Body of pancreas (tissue), 4 donors: ENCODE results near the gene NACC2. TPM values are rescaled to one million over a fixed set of nuclear protein-coding genes. Genes with fewer than 3 reads are reported as not detected.
A peak's percentile ranks its signal among the peaks of the same experiment; 100 is the strongest.

Source experiments
- ATAC-seq: fragments of 150-250 bp; one replicate; pipeline ENCODE4 v1.9.1; 2016
- DNase-seq, 4 donors: peaks; one replicate each; pipeline ENCODE4 v3.0.0-alpha.2; 2019
- H3K27ac ChIP-seq, 4 donors: fragments of 200-600 bp; sonication (generic); 1 replicate in 3 of 4; 2 replicates in 1 of 4; pipeline versions ENCODE4 v1.5.1 to v1.6.1; 2016 to 2019; ENCODE audit warnings: mild to moderate bottlenecking in 1 of 4, mixed read lengths in 1 of 4, moderate library complexity in 1 of 4
- H3K27me3 ChIP-seq, 2 donors: fragments of 200-600 bp; sonication (generic); one replicate each; pipeline ENCODE4 v1.6.0; 2016; ENCODE audit warnings: mild to moderate bottlenecking in 1 of 2
- H3K36me3 ChIP-seq, 2 donors: fragments of 200-600 bp; sonication (generic); replicated peaks in 1 of 2; 2 replicates each; pipeline ENCODE4 v1.5.1; 2016; ENCODE audit warnings: low read depth in 2 of 2; ENCODE audit not compliant: insufficient read depth in 1 of 2
- H3K4me1 ChIP-seq: fragments of 200-600 bp; sonication (generic); one replicate; pipeline ENCODE4 v1.6.0; 2016
- H3K4me3 ChIP-seq, 2 donors: fragments of 200-600 bp; sonication (generic); 1 replicate in 1 of 2; 2 replicates in 1 of 2; pipeline ENCODE4 v1.5.1; 2016 to 2019
- H3K9me3 ChIP-seq, 3 donors: fragments of 200-600 bp; sonication (generic); 1 replicate in 2 of 3; 2 replicates in 1 of 3; pipeline ENCODE4 v1.5.1; 2016
- CTCF ChIP-seq, 7 experiments: fragments of 450-650 bp in 4 of 7; fragments of 200-600 bp in 3 of 7; sonication (generic) in 3 of 7; IDR thresholded peaks; one replicate each; pipeline ENCODE4 v1.5.1; 2016 to 2019; ENCODE audit warnings: antibody characterized with exemption in 7 of 7
- POLR2A ChIP-seq, 3 donors: fragments of 450-650 bp; IDR thresholded peaks; one replicate each; pipeline ENCODE4 v1.6.1; 2016; ENCODE audit warnings: antibody characterized with exemption in 3 of 3, mild to moderate bottlenecking in 2 of 3
- WGBS, 2 donors: methylation state at CpG; one replicate each; pipeline ENCODE4 v1.1.5; 2017; 5-methylcytosine and 5-hydroxymethylcytosine counted together
- intact Hi-C: fragments of 100-400 bp; cut with DNase I; formaldehyde crosslinking; loops from one replicate; pipeline ENCODE4 v1.15.1; 2023
- total RNA-seq, 2 donors: library from RNA; depleted of rRNA; stranded (reverse); fragments of >200 nt; gene quantifications; one replicate each; pipeline ENCODE4 v1.1.0, GENCODE V29; 2016

Gene NACC2
- total RNA-seq, 2 donors from 2014 or later = 16.6 to 21.1 TPM

GRCh38 chr9:136047775-136048559, 47.1 kb downstream of the NACC2 start:
- WGBS, 2 donors = 88% methylated on average over 2 to 21 of the region's 21 CpGs
- no peaks in the 10 kb centered on the region for H3K9me3 ChIP-seq
- H3K27ac ChIP-seq = no peak overlapping the region
- no peaks in the 10 kb centered on the region for H3K27me3 ChIP-seq
- no peak for ATAC-seq
- no peak for TF ChIP-seq CTCF (IDR thresholded peaks at IDR 0.05)
- TF ChIP-seq POLR2A (IDR thresholded peaks at IDR 0.05) = no peak
- DNase-seq = no peak
- intact Hi-C loops = no loop called here
- H3K36me3 ChIP-seq = no peaks in the 10 kb centered on the region
- no peak overlapping the region for H3K4me3 ChIP-seq
- peaks cover 29% of the 10 kb centered on the region for H3K4me1 ChIP-seq

- intact Hi-C loops = no loop called here
- no peak for DNase-seq
- 88 to 97% methylated on average over 6 to 31 of the region's 31 CpGs for WGBS, 2 donors
- Histone ChIP-seq H3K9me3 (no peaks in the 10 kb centered on the region), H3K4me3 (no peak overlapping the region), H3K36me3 (no peaks in the 10 kb centered on the region), H3K4me1 (peaks cover 22% of the 10 kb centered on the region), H3K27me3 (no peaks in the 10 kb centered on the region), H3K27ac (no peak overlapping the region)
- ATAC-seq = no peak
- no peak for TF ChIP-seq CTCF (IDR thresholded peaks at IDR 0.05)
- no peak for TF ChIP-seq POLR2A (IDR thresholded peaks at IDR 0.05)
Observed at GRCh38 chr9:136047076-136047774, 47.9 kb downstream of the NACC2 start.

GRCh38 chr9:136046554-136046920, 48.6 kb downstream of the NACC2 start:
- 80 to 85% methylated on average over 12 to 14 of the region's 18 CpGs for WGBS, 2 donors
- Histone ChIP-seq H3K4me3 (no peak overlapping the region), H3K27me3 (no peaks in the 10 kb centered on the region), H3K9me3 (no peaks in the 10 kb centered on the region), H3K36me3 (no peaks in the 10 kb centered on the region), H3K4me1 (peaks cover 15% of the 10 kb centered on the region), H3K27ac (no peak overlapping the region)
- ATAC-seq = no peak
- DNase-seq = no peak
- intact Hi-C loops = no loop called here
- no peak for TF ChIP-seq POLR2A (IDR thresholded peaks at IDR 0.05)
- no peak for TF ChIP-seq CTCF (IDR thresholded peaks at IDR 0.05)

- intact Hi-C loops = no loop called here
- peak in 1 of 4 donors; percentile 43 for DNase-seq
- Histone ChIP-seq H3K36me3 (no peaks in the 10 kb centered on the region), H3K9me3 (no peaks in the 10 kb centered on the region), H3K27me3 (no peaks in the 10 kb centered on the region), H3K4me1 (peaks cover 8% of the 10 kb centered on the region), H3K4me3 (no peak overlapping the region), H3K27ac (no peak overlapping the region)
- WGBS, 2 donors = 73 to 91% methylated on average over 21 to 43 of the region's 44 CpGs
- TF ChIP-seq POLR2A (IDR thresholded peaks at IDR 0.05) (no peak), CTCF (IDR thresholded peaks at IDR 0.05) (no peak)
- ATAC-seq = no peak
Observed at GRCh38 chr9:136045595-136046553, 49.2 kb downstream of the NACC2 start.
